Mononuclear cell (primary cell): Measurements from ENCODE around the gene NALCN. TPM values are rescaled to one million over a fixed set of nuclear protein-coding genes. Genes with fewer than 3 reads are reported as not detected.

Source experiments
- H3K27me3 ChIP-seq: 2 replicates; pipeline ENCODE4 v1.6.0; 2011; ENCODE audit warnings: low read length, control low read depth; ENCODE audit not compliant: insufficient read depth
- H3K4me1 ChIP-seq: 2 replicates; pipeline ENCODE4 v1.5.1; 2011; ENCODE audit warnings: mild to moderate bottlenecking, low read length, control low read depth; ENCODE audit not compliant: insufficient read depth
- H3K4me3 ChIP-seq: 2 replicates; pipeline ENCODE4 v1.5.1; 2011; ENCODE audit warnings: mild to moderate bottlenecking, low read length, moderate library complexity
- H3K9me3 ChIP-seq: 2 replicates; pipeline ENCODE4 v1.5.1; 2011; ENCODE audit warnings: low read depth, mild to moderate bottlenecking, control low read depth, low read length
- total RNA-seq: library from RNA; depleted of rRNA; stranded (reverse); fragments of >200 nt; gene quantifications from one replicate; pipeline ENCODE4 v1.2.3, GENCODE V29; 2012

The NALCN gene
- total RNA-seq, 1 donor = not detected

DNA sequence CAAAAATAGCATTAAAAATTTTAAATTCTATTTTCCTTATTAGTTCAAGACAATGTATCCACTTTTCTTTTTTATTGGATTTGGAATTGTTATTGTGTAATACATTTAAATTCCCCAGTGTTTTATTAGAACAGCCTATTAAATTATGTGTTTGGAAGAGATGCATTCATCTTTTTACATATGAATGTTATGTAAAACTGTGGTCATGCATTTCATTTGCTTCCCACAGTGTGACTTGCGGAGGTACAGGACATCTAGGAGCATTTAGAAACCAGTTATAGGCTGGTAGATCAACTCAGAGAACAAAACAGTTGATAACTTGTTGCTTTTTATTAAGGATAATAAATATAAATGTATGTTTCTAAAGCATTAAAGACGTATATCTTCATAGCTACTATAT lies 406.2 kb downstream of the NALCN start:
- no peak overlapping the region for H3K4me3 ChIP-seq
- H3K4me1 ChIP-seq = no peaks in the 10 kb centered on the region
- no peaks in the 10 kb centered on the region for H3K27me3 ChIP-seq
- H3K9me3 ChIP-seq = no peaks in the 10 kb centered on the region

DNA sequence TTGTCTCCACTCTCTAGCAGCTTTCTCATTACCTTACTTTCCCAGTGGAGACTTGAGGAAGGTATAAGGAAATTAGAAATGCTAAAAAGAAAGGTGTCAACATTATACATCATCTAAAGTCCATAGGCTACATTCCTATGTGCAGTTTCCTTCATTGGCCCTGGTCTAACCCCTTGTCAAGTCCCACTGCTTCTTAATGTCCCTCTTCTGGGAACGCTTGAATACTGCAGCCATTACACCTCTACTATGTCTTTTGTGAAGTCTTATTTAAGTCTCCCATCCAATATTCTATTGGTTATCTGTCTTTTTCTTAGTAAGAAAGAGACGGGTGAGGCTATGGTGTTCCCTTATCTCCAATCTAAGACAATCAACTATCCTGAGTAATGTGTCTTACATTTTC lies 409.1 kb downstream of the NALCN start:
- no peak overlapping the region for H3K4me3 ChIP-seq
- H3K4me1 ChIP-seq = no peaks in the 10 kb centered on the region
- H3K9me3 ChIP-seq = no peaks in the 10 kb centered on the region
- no peaks in the 10 kb centered on the region for H3K27me3 ChIP-seq

Other genes starting within 250 kb of the NALCN start
- not detected for gene ITGBL1, start 36.2 kb upstream of the NALCN start, total RNA-seq